SU-DHL-6 (cell line): Measurements from ENCODE around the gene INSIG1.

Experiments used
- H2AFZ ChIP-seq: fragments of 200-600 bp; sonication (generic); 2 replicates; pipeline ENCODE4 v1.6.1; 2014; ENCODE audit warnings: low read depth, mild to moderate bottlenecking, moderate library complexity, mixed read lengths, antibody characterized with exemption, low read length; ENCODE audit not compliant: severe bottlenecking
- H3F3A ChIP-seq: fragments of 200-600 bp; shearing (Covaris generic); 2 replicates; pipeline ENCODE4 v1.6.0; 2016; ENCODE audit warnings: antibody characterized with exemption, mild to moderate bottlenecking; ENCODE audit not compliant: insufficient read depth
- H3K27ac ChIP-seq: fragments of 200-600 bp; sonication (generic); 2 replicates; pipeline ENCODE4 v1.5.1; 2016; ENCODE audit warnings: low read depth, mild to moderate bottlenecking, low read length, moderate library complexity, mixed read lengths
- H3K27me3 ChIP-seq: fragments of 200-600 bp; sonication (generic), shearing (Covaris generic); 2 replicates; pipeline ENCODE4 v1.6.0; 2014; ENCODE audit warnings: mild to moderate bottlenecking, low read length
- H3K36me3 ChIP-seq: fragments of 200-600 bp; sonication (generic); 2 replicates; pipeline ENCODE4 v1.6.1; 2014; ENCODE audit warnings: mild to moderate bottlenecking, low read length, mixed read lengths
- H3K4me2 ChIP-seq: fragments of 300-600, 200-600 bp; shearing (Covaris generic), sonication (generic); 2 replicates; pipeline ENCODE4 v1.6.0; 2014; ENCODE audit warnings: low read length, low read depth, mild to moderate bottlenecking; ENCODE audit not compliant: poor library complexity, severe bottlenecking
- H3K4me3 ChIP-seq: fragments of 200-600 bp; sonication (generic); 2 replicates; pipeline ENCODE4 v1.5.1; 2014; ENCODE audit warnings: antibody characterized with exemption, low read length, mild to moderate bottlenecking, mixed read lengths; ENCODE audit not compliant: insufficient read depth, poor library complexity, severe bottlenecking
- H3K79me2 ChIP-seq: fragments of 200-600 bp; sonication (generic); 2 replicates; pipeline ENCODE4 v1.6.1; 2014; ENCODE audit warnings: mild to moderate bottlenecking, low read length, moderate library complexity; ENCODE audit not compliant: insufficient read depth
- H3K9ac ChIP-seq: fragments of 200-600 bp; sonication (generic); 2 replicates; pipeline ENCODE4 v1.7.0; 2014; ENCODE audit warnings: mild to moderate bottlenecking, low read length
- H3K9me2 ChIP-seq: fragments of 200-600 bp; sonication (generic); replicated peaks from 2 replicates; pipeline ENCODE4 v1.6.1; 2014; ENCODE audit warnings: low read length; ENCODE audit not compliant: insufficient read depth
- H3K9me3 ChIP-seq: fragments of 200-600 bp; sonication (generic); 2 replicates; pipeline ENCODE4 v1.6.1; 2014; ENCODE audit warnings: low read length, mixed read lengths; ENCODE audit not compliant: insufficient read depth
- H4K20me1 ChIP-seq: fragments of 200-600 bp; sonication (generic); 2 replicates; pipeline ENCODE4 v1.6.1; 2014; ENCODE audit warnings: low read depth, mild to moderate bottlenecking, antibody characterized with exemption, low read length, moderate library complexity, mixed read lengths
- CTCF ChIP-seq: fragments of 200-600 bp; sonication (generic); IDR thresholded peaks from one replicate; pipeline ENCODE4 v1.5.1; 2017; ENCODE audit warnings: antibody characterized with exemption, mild to moderate bottlenecking, low read length, moderate library complexity; ENCODE audit not compliant: insufficient read depth, poor library complexity, severe bottlenecking
- EZH2phosphoT487 ChIP-seq: fragments of 200-600 bp; sonication (generic), shearing (Covaris generic); conservative IDR thresholded peaks from 2 replicates; pipeline ENCODE4 v1.6.1; 2018; ENCODE audit warnings: mild to moderate bottlenecking, antibody characterized with exemption, low read length, moderate library complexity, mixed read lengths

INSIG1 gene

GRCh38 chr7:155296006-155296787, 1.5 kb upstream of the INSIG1 start:
- peaks cover 7% of the 10 kb centered on the region; the same call in 1 of the 2 replicates for H3F3A ChIP-seq
- H3K9me3 ChIP-seq: no peaks in the 10 kb centered on the region
- H3K4me2 ChIP-seq: peak overlapping the region; percentile 75
- H3K9me2 ChIP-seq: no peaks in the 10 kb centered on the region
- H3K4me3 ChIP-seq: peak overlapping the region; percentile 67
- peaks cover 21% of the 10 kb centered on the region for H4K20me1 ChIP-seq
- H3K27me3 ChIP-seq: no peaks in the 10 kb centered on the region
- H3K36me3 ChIP-seq: peaks cover 20% of the 10 kb centered on the region
- H2AFZ ChIP-seq: no peak overlapping the region
- peaks cover 32% of the 10 kb centered on the region for H3K79me2 ChIP-seq
- TF ChIP-seq CTCF (no peak), EZH2phosphoT487 (no peak)
- H3K27ac ChIP-seq: peak overlapping the region; percentile 86
- H3K9ac ChIP-seq: peak overlapping the region; percentile 93

DNA sequence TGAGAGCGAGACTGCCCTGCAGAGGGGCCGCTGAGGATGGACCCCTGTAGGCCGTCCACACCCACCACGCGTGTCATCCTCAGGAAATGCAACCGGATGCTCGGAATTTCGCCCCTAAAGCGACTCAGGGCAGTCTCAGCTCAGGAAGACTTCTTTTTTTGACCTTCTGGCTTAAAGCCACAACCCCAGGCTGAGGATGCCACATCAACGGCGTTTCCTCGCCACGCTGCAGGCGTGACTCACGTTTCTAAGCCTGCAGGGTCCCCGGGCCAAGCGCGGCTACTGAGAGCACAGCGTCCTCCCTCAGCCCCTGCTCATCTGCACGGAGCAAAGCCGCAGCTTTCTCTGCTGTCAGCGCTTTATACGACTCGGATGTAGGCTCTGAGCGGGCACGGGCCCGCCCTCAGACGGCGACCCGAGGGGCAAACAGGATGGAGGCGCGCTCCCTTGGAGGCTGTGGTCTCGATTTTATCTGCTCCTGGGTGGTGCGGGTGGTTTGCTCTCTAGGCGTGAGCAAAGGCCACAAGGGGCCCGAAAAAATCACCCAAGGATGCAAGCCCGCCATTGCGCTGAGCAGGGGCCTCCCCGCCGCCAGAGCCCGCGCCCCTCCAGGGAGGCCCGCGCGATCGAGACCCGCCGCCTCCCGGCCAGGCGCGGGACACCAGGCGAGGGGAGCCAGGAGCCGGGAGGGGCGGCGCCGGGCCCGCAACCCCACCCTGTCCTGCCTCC, 726 bp upstream of the INSIG1 start:
- peaks cover 26% of the 10 kb centered on the region for H3K36me3 ChIP-seq
- H3K9me3 ChIP-seq: no peaks in the 10 kb centered on the region
- peaks cover 27% of the 10 kb centered on the region for H4K20me1 ChIP-seq
- peak overlapping the region; percentile 93 for H3K9ac ChIP-seq
- H3K27me3 ChIP-seq: no peaks in the 10 kb centered on the region
- no peaks in the 10 kb centered on the region for H3K9me2 ChIP-seq
- H3K27ac ChIP-seq: peak overlapping the region; percentile 86
- peak overlapping the region; percentile 75 for H3K4me2 ChIP-seq
- TF ChIP-seq CTCF: no peak
- peak overlapping the region; percentile 67 for H3K4me3 ChIP-seq
- no peak overlapping the region for H2AFZ ChIP-seq
- peaks cover 7% of the 10 kb centered on the region; the same call in 1 of the 2 replicates for H3F3A ChIP-seq
- peaks cover 37% of the 10 kb centered on the region for H3K79me2 ChIP-seq

DNA sequence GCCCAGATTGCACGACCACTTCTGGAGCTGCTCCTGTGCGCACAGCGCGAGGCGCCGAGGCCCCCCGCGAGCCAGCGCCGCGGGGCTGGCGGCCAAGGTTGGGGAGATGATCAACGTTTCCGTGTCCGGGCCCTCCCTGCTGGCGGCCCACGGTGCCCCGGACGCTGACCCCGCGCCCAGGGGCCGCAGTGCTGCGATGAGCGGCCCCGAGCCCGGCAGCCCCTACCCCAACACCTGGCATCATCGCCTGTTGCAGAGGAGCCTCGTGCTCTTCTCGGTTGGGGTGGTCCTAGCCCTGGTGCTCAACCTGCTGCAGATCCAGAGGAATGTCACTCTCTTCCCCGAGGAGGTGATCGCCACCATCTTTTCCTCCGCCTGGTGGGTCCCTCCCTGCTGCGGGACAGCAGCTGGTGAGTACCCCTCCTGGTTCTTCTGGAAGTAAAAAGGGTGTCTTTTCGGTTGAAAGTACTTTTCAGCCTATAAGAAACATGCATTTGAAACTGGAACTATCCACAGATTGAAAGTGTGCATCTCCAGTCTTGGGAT, 683 bp downstream of the INSIG1 start:
- Histone ChIP-seq H3K9ac (peak overlapping the region; percentile 93), H3K27ac (peak overlapping the region; percentile 92), H3K9me3 (no peaks in the 10 kb centered on the region), H3K36me3 (peaks cover 40% of the 10 kb centered on the region), H3K79me2 (peaks cover 51% of the 10 kb centered on the region), H2AFZ (no peak overlapping the region), H3K4me3 (peak overlapping the region; percentile 80), H3K9me2 (no peaks in the 10 kb centered on the region), H3K4me2 (peak overlapping the region; percentile 85), H4K20me1 (peaks cover 41% of the 10 kb centered on the region), H3F3A (peaks cover 10% of the 10 kb centered on the region), H3K27me3 (no peaks in the 10 kb centered on the region)
- no peak for TF ChIP-seq CTCF
- no peak for TF ChIP-seq EZH2phosphoT487
